NCI-H2081 treated with DMSO at 0.1 percent for 48 hours (cell line): ENCODE data around the gene ZNF831.

Experiments
- DNase-seq: peaks from one replicate; lab custom pipeline; 2025; lab: John Stamatoyannopoulos, UW

ZNF831 gene

GRCh38 chr20:59305908-59306655 is 142.5 kb downstream of the ZNF831 start:
- DNase-seq, result no peak

- no peak for DNase-seq
Observed at GRCh38 chr20:59307270-59307669, 143.6 kb downstream of the ZNF831 start.
